PC-9 (cell line): Measurements from ENCODE around the gene ICE2.

Experiments
- EZH2 ChIP-seq: fragments of 200-600 bp; sonication (generic); IDR thresholded peaks from 2 replicates; pipeline ENCODE4 v1.8.0; 2017; ENCODE audit warnings: antibody characterized with exemption, low read depth
- TF ChIP-seq, protein P1 (sequence below): fragments of 200-600 bp; sonication (generic); conservative IDR thresholded peaks from 2 replicates; pipeline ENCODE4 v1.6.1; 2017; ENCODE audit warnings: mixed run types, antibody characterized with exemption, mild to moderate bottlenecking, moderate library complexity

DNA sequence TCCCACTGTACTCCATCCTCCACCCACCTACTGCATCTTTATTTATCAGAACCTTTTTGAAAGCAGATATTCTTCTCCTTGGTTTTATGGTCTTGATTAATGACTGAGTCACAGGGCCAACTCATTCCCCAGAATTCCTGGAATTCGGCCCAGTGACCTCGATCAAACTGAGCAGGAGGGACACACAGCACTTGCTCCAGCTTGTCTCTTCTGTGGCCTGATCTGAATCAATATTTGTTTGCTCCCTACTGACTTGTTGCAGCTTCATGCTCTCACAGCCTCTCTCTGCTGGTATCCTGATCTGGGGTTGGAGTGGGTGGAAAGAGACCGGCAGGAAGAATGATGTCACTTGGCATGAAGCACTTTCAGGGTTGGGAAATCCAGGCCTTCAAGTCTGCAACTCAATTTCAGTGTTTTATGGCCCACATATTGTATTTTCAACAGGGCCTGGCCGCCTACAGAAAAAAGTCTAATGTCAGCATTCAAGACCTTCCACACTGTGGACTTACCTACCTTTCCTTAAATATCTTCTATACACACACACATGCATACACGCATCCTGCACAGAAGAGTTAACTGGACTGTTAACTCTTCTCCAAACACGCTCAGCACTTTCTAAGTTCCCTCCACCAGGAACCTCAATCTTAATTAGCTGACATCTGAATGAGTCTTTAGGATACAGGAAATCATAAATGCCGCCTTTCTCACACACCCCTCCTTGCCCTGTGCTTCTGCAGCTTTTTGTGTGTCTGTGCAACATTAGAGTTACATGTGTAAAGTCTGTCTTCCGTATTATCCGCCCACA, 85.8 kb downstream of the ICE2 start:
- TF ChIP-seq, protein P1, sequence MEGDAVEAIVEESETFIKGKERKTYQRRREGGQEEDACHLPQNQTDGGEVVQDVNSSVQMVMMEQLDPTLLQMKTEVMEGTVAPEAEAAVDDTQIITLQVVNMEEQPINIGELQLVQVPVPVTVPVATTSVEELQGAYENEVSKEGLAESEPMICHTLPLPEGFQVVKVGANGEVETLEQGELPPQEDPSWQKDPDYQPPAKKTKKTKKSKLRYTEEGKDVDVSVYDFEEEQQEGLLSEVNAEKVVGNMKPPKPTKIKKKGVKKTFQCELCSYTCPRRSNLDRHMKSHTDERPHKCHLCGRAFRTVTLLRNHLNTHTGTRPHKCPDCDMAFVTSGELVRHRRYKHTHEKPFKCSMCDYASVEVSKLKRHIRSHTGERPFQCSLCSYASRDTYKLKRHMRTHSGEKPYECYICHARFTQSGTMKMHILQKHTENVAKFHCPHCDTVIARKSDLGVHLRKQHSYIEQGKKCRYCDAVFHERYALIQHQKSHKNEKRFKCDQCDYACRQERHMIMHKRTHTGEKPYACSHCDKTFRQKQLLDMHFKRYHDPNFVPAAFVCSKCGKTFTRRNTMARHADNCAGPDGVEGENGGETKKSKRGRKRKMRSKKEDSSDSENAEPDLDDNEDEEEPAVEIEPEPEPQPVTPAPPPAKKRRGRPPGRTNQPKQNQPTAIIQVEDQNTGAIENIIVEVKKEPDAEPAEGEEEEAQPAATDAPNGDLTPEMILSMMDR, result no peak
- no peak for TF ChIP-seq EZH2
